HL-60/S4 treated with phorbol 12-myristate 13-acetate at 8.2 ng/mL for 4 days and 3 days (cell line): ENCODE measurements around the gene SPTLC2.
"Not testable (repeated sequence)": the region's sequence is repeated elsewhere in the genome, so short reads cannot be mapped to it uniquely, and the experiment has no call there.

Experiments used
- in situ Hi-C: fragments of 300-500 bp; cut with MboI; formaldehyde crosslinking; loops from 2 replicates; pipeline ENCODE4 v1.15.0; 2022; ENCODE audit warnings: low sequenced_read_pairs

The SPTLC2 gene

GRCh38 chr14:77554207-77554606 lies 62.2 kb downstream of the SPTLC2 start:
- in situ Hi-C loops = no loop called here

DNA sequence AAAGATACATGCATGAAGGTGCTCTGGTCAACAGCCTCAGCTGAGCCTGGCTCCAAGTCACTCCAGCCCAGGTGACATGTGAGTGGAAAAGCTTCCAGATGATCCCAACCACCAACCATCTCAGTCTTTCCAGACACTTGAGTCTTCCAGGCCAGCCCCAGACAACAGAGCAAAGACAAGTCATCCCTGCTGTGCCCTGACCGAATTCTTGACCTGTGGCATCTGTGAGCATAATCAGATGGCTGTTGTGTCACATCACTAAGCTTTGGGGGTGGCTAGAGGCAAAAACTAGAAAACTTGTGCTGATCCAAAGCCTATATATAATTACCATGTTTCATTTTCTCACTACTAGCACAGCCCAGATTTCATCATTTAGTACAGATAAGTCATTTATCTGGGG lies 67.0 kb downstream of the SPTLC2 start:
- in situ Hi-C loops = no loop called here

DNA sequence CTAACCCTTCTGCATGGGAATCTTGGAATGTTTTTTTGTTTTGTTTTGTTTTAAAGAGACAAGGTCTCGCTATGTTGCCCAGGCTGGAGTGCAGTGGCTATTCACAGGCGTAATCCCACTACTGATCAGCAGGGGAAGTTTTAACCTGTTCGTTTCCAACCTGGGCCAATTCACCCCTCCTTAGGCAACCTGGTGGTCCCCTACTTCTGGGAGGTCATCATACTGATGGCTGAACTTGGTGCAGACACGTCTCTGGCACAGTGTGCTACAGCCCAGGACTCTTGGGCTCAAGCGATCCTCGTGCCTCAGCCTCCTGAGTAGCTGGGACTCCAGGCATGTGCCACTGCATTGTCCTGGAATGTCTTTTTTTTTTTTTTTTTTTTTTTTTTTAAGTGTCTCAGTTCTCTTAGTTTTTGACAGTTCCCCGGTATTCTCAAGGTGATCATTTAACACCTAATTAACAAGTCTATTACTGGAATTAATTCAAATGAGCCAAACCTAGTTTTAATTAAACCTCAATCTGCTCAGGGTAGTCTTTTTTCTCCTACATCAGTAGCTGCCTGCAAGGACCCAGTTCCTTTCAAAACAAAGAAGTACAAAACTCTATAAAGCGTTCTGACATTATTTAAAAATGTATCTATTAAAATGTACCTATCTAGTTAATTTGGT lies 68.8 kb downstream of the SPTLC2 start:
- in situ Hi-C loops = no loop called here

DNA sequence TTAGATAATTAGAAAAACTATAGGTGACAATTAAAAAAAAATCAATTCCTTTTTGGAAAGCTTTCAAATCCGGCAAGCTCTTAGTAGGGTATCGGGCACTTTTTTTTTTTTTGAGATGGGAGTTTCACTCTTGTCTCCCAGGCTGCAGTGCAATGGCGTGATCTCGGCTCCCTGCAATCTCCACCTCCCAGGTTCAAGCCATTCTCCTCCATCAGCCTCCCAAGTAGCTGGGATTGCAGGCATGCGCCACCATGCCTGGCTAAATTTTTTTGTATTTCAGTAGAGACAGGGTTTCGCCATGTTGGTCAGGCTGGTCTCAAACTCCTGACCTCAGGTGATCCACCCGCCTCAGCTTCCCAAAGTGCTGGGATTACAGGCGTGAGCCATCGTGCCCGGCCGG lies 71.3 kb downstream of the SPTLC2 start:
- in situ Hi-C loops = not testable (repeated sequence)

DNA sequence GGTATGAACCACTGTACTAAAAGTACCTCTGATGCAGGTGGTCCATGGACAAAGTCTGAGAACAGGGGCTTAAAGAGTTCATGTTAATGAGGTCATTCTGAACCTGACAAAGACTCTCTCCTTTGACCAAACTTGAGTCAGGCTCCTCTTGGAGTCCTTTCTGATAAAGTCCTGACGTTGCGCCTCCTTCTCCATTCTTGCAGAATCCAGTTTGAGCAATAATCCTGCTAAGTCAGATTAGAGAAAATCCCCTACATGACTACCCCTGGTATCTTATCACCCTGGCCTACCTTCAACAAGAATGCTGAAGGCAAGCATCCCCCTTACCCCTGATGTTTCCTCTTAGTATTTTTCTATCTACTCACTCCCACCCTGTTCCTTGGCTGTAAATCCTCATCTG lies 71.9 kb downstream of the SPTLC2 start:
- in situ Hi-C loops = no loop called here

DNA sequence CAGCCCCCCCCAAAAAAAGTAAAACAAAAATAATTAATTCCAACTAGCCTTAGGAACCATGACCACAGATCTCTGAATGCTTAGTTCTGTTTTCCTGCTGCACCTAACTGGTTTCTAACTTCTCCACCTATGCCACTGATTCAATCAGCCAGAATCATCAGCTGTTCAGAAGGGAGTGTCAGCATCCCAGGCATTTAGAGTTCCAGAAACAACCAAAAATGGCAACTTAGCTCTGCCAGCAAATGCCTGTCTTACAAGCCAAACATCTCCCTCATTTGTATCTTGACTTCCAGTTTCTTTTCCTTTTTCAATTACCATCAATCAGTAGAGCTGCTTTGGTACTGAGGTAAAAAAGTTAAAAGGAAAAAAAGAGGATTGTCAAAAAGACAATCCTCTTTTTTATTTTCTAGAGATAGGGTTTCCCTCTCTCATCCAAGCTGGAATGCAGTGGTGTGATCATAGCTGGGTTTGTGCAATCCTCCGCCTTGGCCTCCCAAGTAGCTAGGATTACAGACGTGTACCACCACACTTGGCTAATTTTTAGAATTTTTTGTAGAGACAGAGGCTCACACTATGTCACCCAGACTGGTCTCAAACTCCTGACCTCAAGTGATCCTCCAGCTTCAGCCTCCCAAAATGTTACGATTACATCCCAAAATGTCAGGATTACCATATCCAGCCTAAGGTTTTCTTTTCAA lies 72.7 kb downstream of the SPTLC2 start:
- in situ Hi-C loops = no loop called here

- in situ Hi-C loops = no loop called here
Observed at GRCh38 chr14:77543240-77543551, 73.2 kb downstream of the SPTLC2 start.

DNA sequence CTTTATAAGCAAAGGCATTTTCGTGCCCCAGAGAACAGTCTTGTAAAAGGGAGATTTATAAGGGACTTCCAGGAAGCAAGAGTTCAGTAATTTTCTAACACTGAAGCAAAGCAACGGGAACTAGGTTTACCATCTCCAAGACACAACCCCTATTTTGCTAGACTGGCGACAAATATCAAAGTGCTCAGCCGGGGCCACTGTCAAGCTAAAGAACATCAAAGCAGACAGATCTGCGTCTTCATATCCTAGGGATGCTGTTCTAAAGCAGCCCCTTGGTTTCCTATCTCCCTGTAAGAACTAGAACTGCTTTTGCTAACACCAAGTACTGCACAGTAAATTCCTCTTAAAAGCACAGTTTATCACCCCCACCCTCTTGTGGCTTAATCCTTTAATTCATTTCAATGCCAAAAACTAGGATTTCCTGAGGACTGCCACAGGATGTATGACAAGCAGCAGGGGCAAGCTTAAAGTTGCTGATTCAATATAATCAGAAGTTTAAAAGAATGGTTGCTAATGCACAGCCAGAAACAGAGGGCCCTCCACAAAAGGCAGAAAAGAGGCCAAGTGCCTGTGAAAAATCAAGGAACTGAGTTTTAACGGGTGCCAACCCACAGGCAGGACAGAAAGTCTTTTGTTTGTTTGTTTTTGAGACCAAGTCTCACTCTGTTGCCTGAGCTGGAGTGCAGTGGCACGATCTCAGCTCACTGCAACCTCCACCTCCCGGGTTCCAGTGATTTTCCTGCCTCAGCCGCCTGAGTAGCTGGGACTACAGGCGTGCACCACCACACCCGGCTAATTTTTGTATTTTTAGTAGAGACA lies 73.8 kb downstream of the SPTLC2 start:
- in situ Hi-C loops = no loop called here

GRCh38 chr14:77541905-77542304 lies 74.5 kb downstream of the SPTLC2 start:
- in situ Hi-C loops = no loop called here

DNA sequence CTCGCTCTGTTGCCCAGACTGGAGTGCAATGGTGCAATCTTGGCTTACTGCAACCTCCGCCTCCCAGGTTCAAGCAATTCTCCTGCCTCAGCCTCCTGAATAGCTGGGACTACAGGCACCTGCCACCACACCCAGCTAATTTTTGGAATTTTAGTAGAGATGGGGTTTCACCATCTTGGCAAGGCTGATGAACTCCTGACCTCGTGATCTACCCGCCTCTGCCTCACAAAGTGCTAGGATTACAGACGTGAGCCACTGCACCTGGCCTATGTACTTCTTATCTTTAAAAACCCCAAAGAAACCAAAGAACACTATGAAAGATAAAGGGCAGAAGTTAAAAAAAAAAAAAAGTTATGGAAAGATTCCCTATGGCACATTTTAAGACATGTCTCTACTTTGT lies 79.5 kb downstream of the SPTLC2 start:
- in situ Hi-C loops = not testable (repeated sequence)

DNA sequence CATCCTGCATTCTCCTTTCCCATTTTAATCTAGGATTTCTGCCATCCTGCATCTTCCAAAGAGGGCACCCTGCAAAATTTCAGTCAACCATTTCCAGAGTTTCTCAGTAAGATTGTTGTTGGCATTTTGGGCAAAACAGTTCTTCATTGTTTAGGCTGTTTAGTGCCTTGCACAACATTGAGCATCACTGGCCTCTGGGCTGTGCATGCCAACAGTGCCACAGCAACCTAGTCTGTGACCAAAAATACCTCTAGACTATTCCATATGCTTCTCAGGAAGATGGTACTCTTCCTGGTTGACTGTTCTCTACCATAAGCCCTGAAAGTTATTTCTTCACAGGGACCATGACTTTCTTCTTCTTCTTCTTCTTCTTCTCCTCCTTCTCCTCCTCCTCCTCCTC lies 85.4 kb downstream of the SPTLC2 start:
- in situ Hi-C loops = no loop called here

DNA sequence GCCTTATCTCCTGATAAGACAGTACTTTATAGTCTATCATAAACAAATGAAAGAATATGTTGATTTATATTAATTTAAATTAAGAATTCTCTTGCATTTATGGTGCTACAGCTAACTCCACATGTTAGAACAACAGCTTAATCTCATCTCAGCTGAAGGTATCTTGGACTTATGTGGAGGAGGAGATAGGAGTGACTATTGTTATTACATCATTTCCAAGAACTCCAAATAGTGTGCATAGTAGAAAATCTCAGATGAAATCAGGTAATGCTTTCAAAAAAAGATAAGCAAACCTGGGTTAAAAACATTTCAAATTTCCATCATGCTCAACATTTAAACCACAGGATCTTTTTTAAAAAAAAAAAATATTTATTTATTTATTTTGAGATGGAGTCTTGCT lies 86.5 kb downstream of the SPTLC2 start:
- in situ Hi-C loops = no loop called here

DNA sequence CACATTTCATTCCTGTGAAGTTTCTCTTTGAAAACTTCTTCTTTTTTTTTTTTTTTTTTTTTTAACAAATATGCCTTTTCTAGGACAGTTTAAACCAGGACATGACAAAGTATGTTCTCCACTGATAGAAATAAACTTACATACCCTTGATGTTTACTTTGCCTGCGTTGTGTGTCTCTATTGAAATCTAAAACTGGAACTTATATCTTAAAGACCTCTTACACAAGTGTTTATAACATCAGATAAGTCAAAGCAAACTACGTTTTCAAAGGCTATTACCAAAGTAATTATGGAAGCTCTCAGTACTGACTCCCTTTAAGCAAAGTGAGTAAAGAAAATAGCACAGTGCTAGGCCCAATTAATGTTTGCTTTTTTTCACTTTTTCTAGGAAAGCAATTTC lies 87.2 kb downstream of the SPTLC2 start:
- in situ Hi-C loops = no loop called here

DNA sequence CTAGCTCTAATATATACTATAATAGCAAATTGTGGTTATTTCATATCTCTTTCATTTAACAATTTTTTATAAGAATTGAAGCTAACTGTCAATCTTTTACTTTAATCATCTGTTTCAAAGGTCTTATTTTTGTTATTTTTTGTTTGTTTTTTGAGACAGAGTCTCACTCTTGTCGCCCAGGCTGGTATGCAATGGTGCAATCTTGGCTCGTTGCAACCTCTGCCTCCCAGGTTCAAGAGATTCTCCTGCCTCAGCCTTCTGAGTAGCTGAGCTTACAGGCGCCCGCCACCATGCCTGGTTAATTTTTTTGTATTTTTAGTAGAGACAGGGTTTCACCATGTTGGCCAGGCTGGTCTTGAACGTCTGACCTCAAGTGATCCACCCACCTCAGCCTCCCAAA lies 87.7 kb downstream of the SPTLC2 start:
- in situ Hi-C loops = not testable (repeated sequence)

GRCh38 chr14:77526266-77526665 lies 90.2 kb downstream of the SPTLC2 start:
- in situ Hi-C loops = no loop called here

DNA sequence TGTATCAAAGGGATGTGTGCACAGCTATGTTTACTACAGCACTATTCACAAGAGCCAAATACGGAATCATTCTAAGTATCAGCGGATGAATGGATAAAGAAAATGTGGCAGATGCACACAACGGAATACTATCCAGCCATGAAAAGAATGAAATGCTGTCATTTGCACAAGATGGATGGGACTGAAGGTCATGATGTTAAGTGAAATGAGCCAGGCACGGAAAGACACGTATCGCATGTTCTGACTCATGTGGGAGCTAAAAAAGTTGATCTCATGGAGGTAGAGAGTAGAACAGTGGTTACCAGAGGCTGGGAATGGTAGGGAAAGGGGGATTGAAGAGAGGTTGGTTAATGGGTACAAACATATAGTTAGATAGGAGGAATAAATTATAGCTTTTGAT lies 91.9 kb downstream of the SPTLC2 start:
- in situ Hi-C loops = no loop called here

DNA sequence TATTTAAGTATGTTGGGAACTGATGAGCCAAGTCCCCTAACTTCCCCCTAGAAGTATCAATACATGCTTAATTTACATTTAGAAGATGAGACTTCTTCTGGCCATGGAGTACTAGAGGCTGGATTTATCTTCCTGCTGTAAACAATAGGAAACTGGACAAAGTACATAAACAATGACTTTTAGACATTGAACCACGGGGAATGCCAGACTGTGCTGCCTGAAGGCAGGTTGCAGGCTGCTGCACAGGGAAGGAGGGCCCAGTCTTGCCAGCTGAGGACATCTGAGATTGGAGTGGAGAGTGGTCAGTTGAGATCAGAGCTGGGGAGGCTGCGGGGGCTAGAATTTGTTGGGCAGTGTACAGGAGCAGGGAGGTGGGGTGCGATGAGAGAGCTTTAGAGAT lies 93.3 kb downstream of the SPTLC2 start:
- in situ Hi-C loops = no loop called here

DNA sequence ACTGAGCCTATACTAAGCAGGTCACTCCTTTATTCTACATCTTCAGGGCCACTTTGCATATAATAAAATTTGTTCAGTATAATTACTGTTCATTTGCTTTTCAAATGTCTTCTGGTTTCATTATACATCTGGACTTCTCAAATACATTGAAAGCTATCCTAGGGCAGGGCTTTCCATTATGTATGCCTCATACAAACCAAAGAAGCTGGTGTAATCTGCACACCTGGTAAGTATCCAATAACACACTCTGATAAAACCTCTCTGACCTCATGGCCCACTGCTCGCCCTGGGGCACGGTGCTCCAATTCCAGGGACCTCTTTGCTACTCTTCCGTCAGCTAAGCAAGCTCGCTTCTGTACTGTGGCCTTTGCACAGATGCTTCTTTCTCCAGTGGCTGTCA lies 95.9 kb downstream of the SPTLC2 start:
- in situ Hi-C loops = no loop called here

GRCh38 chr14:77516126-77516525 lies 100.3 kb downstream of the SPTLC2 start:
- in situ Hi-C loops = no loop called here

DNA sequence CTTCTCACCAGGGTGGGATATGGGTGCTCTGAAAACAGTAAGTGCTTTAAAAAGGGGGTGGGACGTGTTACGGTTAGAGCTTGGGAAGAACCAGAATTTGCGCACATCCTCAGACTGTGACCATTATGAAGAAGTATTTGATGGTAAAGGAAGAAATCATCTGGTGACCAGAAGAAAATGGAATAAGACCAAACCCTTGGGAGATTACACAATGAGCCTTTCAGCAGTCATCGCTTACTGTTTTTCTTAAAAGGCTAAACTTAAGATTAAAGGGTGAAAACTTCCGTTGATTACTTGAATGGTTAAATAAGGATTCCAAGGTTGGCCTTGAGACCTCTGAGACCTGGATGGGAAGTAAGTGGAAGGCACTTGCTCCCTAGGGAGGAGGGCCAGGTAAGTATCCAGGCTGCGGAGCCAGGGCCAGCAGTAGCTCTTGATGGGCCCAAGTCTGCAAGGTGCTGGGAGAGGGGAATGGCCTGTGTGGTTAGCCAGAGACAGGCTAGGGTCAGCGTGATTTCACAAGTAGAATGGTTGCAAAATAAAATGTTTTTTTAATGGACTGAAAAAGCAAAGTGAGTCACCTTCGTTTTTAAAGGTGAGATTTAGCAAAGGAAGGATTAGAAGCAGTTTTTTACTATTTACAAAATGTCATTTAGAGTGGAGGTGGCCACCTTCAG lies 104.8 kb downstream of the SPTLC2 start:
- in situ Hi-C loops = no loop called here

- in situ Hi-C loops = no loop called here
Observed at GRCh38 chr14:77509366-77509765, 107.1 kb downstream of the SPTLC2 start.

- in situ Hi-C loops = no loop called here
Observed at GRCh38 chr14:77508876-77509275, 107.6 kb downstream of the SPTLC2 start.
